Measurements from ENCODE around the gene LAMTOR3.

- TF ChIP-seq CTCF (IDR thresholded peaks at IDR 0.05; ENCODE audit: extremely low read depth in 1 of 2, insufficient read depth in 1 of 2, low read depth in 1 of 2, low read length in 2 of 2), result no peak
- TF ChIP-seq EZH2 (IDR thresholded peaks at IDR 0.05; ENCODE audit: borderline replicate concordance, low read depth, low read length, severe bottlenecking), result no peak
- TF ChIP-seq POLR2A (IDR thresholded peaks at IDR 0.05; ENCODE audit: low read depth, low read length), result no peak
- no peak for TF ChIP-seq JUN (IDR thresholded peaks at IDR 0.05; ENCODE audit: borderline replicate concordance, insufficient read depth, insufficient read length, low read depth)
- TF ChIP-seq POLR2AphosphoS5 (IDR thresholded peaks at IDR 0.05; ENCODE audit: insufficient read depth, low read depth, low read length), result no peak
Measured at GRCh38 chr4:99832758-99833157, 61.5 kb downstream of the LAMTOR3 start.
